Fibroblast of skin of abdomen (primary cell): ENCODE data around the gene BMP2K. TPM values are rescaled to one million over a fixed set of nuclear protein-coding genes. Genes with fewer than 3 reads are reported as not detected.

Experiments used
- DNase-seq: peaks from one replicate; pipeline ENCODE4 v3.0.0-alpha.2; 2013
- polyA plus RNA-seq, 2 experiments: library from polyadenylated mRNA; unstranded; fragments of 120-200 nt; gene quantifications; one replicate each; pipeline ENCODE4 v1.2.1, GENCODE V29; 2013; ENCODE audit not compliant: insufficient read length in 2 of 2

BMP2K gene
- polyA plus RNA-seq (2013, experiment 1 of 2; ENCODE audit: insufficient read length), result 13.7 TPM
- polyA plus RNA-seq (2013, experiment 2 of 2; ENCODE audit: insufficient read length), result 13.4 TPM

DNA sequence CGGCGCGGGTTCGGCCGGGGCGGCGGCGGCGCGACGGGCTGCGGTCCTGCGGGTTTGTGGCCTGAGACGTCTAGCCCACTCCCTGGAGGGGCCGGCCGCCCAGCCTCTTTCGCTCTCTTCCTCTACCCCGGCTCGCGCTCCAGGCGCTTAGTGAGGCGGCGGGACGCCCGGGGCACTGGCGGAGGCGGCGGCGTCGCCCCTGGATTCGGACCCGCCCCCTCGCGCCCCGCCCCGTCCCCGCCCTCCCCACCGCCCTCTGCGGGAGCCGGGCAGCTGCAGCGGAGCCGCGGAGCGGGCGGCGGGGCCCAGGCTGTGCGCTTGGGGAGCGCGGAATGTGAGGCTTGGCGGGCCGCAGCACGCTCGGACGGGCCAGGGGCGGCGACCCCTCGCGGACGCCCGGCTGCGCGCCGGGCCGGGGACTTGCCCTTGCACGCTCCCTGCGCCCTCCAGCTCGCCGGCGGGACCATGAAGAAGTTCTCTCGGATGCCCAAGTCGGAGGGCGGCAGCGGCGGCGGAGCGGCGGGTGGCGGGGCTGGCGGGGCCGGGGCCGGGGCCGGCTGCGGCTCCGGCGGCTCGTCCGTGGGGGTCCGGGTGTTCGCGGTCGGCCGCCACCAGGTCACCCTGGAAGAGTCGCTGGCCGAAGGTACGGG, at the start of gene BMP2K:
TSS of gene BMP2K (plus strand) at position 272 of the 650 bp plus-strand sequence. CDS start at position 466, 194 bp downstream.
- DNase-seq, result peak; percentile 84

GRCh38 chr4:78726546-78726945, 49.6 kb upstream of the BMP2K start:
- DNase-seq, result no peak

DNA sequence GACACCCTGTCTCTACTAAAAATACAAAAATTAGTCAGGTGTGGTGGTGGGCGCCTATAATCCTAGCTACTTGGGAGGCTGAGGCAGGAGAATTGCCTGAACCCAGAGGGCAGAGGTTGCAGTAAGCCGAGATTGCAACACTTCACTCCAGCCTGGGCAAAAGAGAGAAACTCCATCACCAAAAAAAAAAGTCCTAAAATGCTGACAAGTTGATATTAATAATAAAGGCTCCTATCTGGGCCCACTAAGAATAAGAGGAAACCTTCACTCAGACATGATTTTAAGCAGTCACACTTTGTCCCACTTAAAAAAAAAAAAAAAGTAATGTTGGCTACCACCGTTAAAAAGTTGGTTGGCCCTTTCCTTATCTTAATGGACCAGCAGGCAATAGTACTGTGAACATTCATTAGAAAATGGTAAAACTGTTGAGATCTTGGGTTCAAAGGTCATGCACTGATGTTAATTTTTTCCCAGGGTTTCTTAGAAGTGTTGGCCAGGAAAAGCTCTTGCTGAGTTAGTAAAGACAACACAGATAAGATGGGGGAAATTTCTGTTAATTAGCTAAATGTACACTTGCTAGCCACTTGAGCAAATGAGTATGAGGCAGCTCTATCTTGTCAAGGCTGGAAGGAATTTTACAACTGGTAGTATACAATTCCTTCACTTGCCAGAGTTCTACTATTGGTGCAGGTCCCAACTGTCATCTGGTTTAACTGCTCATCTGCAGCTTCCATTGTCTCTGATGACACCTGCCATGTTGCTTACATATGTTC, 43.6 kb upstream of the BMP2K start:
- no peak for DNase-seq

- DNase-seq, result peak; percentile 10
These were observed 41.5 kb upstream of the BMP2K start for GRCh38 chr4:78734441-78735162.

- no peak for DNase-seq
These were observed 40.5 kb upstream of the BMP2K start for GRCh38 chr4:78735697-78736096.

DNA sequence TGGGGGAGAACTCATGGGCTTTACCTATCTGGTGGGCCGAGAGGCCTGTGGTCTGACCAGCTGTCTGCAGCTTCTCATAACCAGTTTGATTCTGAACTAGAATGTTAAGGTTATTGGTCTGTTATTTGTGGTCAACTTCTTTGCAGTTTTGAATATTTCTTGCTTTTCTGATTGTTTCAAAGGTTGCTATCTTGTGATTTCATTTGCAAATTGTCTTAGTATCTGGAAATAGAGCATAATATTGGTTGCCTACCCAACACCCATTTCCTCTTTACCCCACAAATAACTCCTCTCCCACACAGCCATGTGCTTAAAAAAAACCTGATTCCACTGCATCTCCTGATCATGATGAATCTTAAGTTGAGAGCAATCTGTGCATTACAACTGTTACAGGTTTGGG, 39.1 kb upstream of the BMP2K start:
- no peak for DNase-seq

GRCh38 chr4:78737973-78738372, 38.2 kb upstream of the BMP2K start:
- DNase-seq, result no peak

DNA sequence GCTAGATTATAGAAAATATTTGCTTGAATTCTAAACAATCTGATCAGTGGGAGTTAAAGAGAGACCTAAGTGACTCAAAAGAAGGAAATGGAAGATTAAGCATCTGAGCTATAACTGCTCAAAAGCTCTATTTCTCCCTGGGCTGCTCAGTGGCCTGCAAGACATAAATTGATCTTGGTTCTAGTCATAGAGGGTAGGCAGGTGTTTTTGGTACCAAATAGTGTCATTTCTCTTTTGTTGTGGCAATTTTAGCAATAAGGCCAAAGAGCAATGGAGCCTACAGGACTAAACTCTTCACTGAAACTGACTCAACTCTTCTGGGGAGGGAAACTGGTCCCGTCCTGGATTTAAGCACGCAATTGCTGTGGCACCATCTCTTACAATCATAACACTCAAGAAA, 33.9 kb upstream of the BMP2K start:
- DNase-seq, result no peak

DNA sequence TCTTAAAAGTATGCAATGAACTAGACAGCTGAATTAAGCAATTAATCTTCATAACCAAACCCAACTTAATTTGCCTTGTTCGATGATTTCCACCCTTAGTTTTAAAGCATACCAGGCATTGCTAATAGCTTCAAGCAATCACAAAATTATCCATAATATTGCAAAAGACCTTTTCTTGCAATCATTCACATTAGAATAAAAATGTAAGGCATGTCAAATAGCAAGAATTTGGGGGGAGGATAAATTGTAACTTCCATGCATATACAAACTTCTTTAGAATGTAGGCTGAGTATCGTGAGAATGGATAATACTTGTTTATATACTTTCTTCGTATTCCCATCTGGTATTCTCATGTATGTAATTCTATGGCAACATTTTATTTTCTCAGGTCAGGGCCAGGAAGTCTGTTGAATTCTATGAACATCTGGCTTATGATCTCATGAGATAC, 28.7 kb upstream of the BMP2K start:
- DNase-seq, result peak; percentile 87

DNA sequence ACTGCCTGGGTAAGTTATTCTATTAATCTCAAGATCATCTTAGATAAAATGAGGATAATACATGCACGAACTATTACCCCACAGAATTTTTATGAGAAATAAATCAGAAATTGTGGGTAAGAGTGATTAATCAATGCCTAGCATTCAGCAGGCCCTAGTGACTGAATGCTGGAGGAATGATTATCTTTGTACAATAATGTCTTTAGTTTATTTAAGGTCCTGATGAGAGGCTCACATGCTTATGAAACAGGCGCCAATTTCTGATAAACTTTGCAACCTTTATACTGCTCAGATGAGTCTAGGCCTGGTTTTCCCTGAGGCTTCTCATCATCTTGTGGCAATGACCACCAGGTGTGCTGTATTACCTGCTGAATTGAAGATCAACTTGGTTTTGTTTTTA, 27.8 kb upstream of the BMP2K start:
- peak; percentile 45 for DNase-seq

- DNase-seq, result no peak
These were observed 26.7 kb upstream of the BMP2K start for GRCh38 chr4:78749258-78749971.

DNA sequence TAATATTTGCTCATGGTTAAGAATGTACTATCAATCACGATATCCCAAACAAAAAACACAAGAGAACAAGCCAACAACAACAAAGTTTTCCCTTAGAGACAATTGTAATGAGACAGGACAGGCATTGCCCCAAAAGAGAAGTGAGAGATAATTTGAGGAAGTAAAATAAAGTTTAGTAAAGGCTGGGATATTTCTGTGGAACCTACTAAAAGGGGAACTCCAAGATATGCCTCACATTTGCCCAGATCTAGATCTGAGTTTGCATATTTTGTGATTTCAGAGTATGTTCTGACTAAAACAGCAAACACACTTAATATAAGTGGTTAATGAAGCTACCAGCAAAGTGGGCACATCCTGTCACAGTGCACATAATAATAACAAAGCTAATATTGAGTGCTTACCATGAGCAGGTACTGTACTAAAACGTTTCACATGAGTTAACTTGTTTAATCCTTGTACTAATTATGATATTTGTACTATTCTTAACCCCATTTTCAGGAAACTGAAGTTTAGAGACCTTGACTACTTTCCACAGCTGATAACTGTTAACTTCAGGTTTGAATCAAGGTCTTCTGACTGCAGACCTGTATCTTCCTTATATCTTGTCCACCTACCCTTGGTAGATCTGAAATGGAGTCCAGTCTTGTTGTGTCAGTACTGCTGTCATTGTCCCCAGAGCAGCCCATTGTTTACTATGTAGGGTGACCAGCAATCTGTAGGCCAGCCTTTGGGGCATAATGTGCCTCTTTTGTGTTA, 26.0 kb upstream of the BMP2K start:
- no peak for DNase-seq

GRCh38 chr4:78753091-78753490, 23.1 kb upstream of the BMP2K start:
- no peak for DNase-seq

- no peak for DNase-seq
These were observed 21.3 kb upstream of the BMP2K start for GRCh38 chr4:78754872-78755271.

DNA sequence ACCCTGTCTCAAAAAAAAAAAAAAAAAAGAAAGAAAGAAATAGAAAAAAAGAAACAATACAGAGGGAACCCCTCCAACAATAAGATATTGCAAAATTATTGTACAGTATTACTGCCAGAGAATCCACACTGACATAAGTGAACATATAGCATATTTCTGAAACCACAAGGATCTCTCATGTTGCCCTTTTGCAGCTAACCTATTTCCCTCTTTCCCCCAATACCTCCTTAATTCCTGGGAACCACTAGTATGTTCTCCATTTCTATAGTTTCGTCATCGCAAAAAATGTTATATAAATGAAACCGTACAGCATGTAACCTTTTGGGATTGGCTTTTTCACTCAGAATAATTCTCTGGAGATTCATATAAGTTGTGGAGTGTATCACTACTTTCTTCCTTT, 20.0 kb upstream of the BMP2K start:
- peak; percentile 66 for DNase-seq

GRCh38 chr4:78756776-78757175, 19.4 kb upstream of the BMP2K start:
- peak; percentile 50 for DNase-seq

- DNase-seq, result no peak
These were observed 18.6 kb upstream of the BMP2K start for GRCh38 chr4:78757574-78757973.

GRCh38 chr4:78758085-78758484, 18.1 kb upstream of the BMP2K start:
- DNase-seq, result no peak

- no peak for DNase-seq
These were observed 13.6 kb upstream of the BMP2K start for GRCh38 chr4:78762529-78762928.

DNA sequence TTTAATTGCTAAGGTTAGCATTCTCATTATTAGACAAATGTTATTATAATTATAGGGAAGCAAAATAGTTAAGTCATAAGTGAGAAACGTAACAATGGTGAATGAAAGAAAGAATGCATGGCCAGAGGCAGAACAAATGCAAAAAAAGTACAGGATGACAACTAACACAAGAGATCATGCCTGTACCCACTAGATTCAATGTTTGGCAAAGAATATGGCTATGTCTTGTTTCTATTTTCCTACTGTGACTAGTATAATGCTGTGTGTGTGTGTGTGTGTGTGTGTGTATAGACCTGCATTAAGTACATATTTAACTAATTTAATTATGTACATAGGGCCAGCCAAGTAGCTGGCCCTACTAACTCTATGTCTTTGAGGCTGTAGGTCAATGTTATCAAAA, 12.9 kb upstream of the BMP2K start:
- DNase-seq, result no peak

- no peak for DNase-seq
These were observed 12.3 kb upstream of the BMP2K start for GRCh38 chr4:78763763-78764387.
